Spinal cord (tissue), 10 donors: ENCODE results near the gene KLHL18. TPM values are rescaled to one million over a fixed set of nuclear protein-coding genes. Genes with fewer than 3 reads are reported as not detected.

Experiments
- DNase-seq, 6 donors: peaks; one replicate each; pipeline versions ENCODE4 v3.0.0 to v3.0.0-alpha.2; 2013 to 2015; ENCODE audit warnings: low spot score in 6 of 6, low read depth in 4 of 6
- H3K27ac ChIP-seq: one replicate; pipeline ENCODE4 v1.5.1; 2013; ENCODE audit warnings: low read depth, low read length, control low read depth
- H3K27me3 ChIP-seq: one replicate; pipeline ENCODE4 v1.6.1; 2013; ENCODE audit warnings: low read length; ENCODE audit not compliant: control insufficient read depth, insufficient read depth
- H3K36me3 ChIP-seq: one replicate; pipeline ENCODE4 v1.6.1; 2013; ENCODE audit warnings: low read length; ENCODE audit not compliant: control insufficient read depth, insufficient read depth
- H3K4me1 ChIP-seq: one replicate; pipeline ENCODE4 v1.6.1; 2013; ENCODE audit warnings: low read length; ENCODE audit not compliant: control insufficient read depth, insufficient read depth
- H3K4me3 ChIP-seq: one replicate; pipeline ENCODE4 v1.5.1; 2013; ENCODE audit warnings: low read depth, low read length, control low read depth
- H3K9me3 ChIP-seq: one replicate; pipeline ENCODE4 v1.6.1; 2013; ENCODE audit warnings: low read length; ENCODE audit not compliant: control insufficient read depth, insufficient read depth
- WGBS: methylation state at CpG from one replicate; pipeline ENCODE4 v1.1.5; 2013; ENCODE audit warnings: missing lambda C conversion rate; ENCODE audit not compliant: insufficient coverage; 5-methylcytosine and 5-hydroxymethylcytosine counted together
- polyA plus RNA-seq, 2 donors: library from polyadenylated mRNA; unstranded; fragments of 120-200 nt; gene quantifications; one replicate each; pipeline ENCODE4 v1.2.1, GENCODE V29; 2013; ENCODE audit not compliant: insufficient read length in 2 of 2
- total RNA-seq, 2 donors: library from RNA; depleted of rRNA in 1 of 2; stranded (reverse); fragments of 120-200 nt in 1 of 2; fragments of >200 nt in 1 of 2; gene quantifications; one replicate each; pipeline versions ENCODE4 v1.2.3 to v1.2.4, GENCODE V29; 2013 to 2014
- donor health status: healthy.

The KLHL18 gene
- total and polyA plus RNA-seq, 4 donors, result 17.5 to 29.0 (median 24.9) TPM

DNA sequence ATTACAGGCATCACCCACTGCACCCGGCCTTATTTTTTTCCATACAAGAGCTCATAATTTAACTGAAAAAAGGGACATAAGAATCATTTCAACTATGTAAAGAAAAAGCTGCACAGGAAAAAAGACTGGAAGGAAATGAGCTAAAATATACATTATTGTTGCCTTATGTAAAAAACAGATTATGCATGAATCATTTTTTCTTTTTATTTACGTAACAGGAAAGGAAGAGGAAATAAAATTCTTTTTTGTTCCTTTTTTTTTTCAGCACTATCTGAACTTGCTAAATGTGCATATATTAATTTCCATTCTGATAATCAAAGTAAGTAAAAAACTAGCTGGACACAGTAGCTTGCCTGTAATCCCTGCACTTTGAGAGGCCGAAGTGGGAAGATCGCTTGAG is 12.2 kb upstream of the KLHL18 start:
- no peaks in the 10 kb centered on the region for H3K9me3 ChIP-seq
- H3K36me3 ChIP-seq, result peaks cover 8% of the 10 kb centered on the region
- no peak overlapping the region for H3K4me3 ChIP-seq
- H3K27me3 ChIP-seq, result no peaks in the 10 kb centered on the region
- no peak for DNase-seq
- no peak overlapping the region for H3K27ac ChIP-seq
- WGBS, result 100% methylated on average over 2 of the region's 4 CpGs
- H3K4me1 ChIP-seq, result no peaks in the 10 kb centered on the region

DNA sequence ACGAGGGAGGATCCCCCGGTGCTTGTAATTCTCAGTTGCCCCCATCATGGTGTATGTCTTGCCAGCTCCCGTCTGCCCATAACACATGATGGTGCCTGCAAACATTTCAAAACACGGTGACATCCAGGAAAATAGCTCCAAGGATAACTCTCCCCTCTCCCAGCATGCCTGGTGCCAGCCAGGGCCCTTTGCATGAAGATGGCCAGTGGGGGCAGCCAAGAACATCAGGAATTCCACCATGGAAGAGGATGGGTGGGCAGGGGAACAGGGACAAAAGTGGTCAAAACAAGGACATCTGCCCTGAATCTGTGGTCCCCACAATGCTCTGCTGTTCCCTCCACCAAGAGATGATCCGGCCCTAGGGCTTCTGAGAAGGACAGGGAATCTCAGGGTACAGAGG is 9.2 kb upstream of the KLHL18 start:
- no peak for DNase-seq
- Histone ChIP-seq H3K36me3 (peaks cover 8% of the 10 kb centered on the region), H3K4me1 (no peaks in the 10 kb centered on the region), H3K27ac (no peak overlapping the region), H3K4me3 (no peak overlapping the region), H3K27me3 (no peaks in the 10 kb centered on the region), H3K9me3 (no peaks in the 10 kb centered on the region)
- 87% methylated on average over 4 of the region's 5 CpGs for WGBS

DNA sequence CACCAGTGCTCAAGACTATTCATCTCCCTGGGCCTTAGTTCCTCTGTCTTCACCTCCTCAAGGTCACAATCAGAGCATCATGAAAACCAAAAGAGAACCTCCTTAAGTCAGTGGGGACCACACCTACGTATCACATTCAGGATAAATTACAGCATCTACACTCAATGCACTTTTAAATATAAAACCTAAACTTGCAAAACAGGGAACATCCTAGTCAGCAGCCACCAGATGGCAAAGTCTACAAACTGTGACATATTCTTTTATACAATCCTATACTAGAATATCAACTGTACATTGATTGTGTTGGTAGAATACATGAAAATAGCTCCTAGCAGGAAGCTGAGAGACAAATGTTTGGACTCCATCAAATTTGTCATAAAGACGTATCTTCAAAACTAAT is 8.1 kb upstream of the KLHL18 start:
- H3K27ac ChIP-seq, result no peak overlapping the region
- no peak for DNase-seq
- no peak overlapping the region for H3K4me3 ChIP-seq
- H3K27me3 ChIP-seq, result no peaks in the 10 kb centered on the region
- H3K36me3 ChIP-seq, result peaks cover 8% of the 10 kb centered on the region
- no peaks in the 10 kb centered on the region for H3K4me1 ChIP-seq
- 100% methylated on average over 1 of the region's 2 CpGs for WGBS
- no peaks in the 10 kb centered on the region for H3K9me3 ChIP-seq

DNA sequence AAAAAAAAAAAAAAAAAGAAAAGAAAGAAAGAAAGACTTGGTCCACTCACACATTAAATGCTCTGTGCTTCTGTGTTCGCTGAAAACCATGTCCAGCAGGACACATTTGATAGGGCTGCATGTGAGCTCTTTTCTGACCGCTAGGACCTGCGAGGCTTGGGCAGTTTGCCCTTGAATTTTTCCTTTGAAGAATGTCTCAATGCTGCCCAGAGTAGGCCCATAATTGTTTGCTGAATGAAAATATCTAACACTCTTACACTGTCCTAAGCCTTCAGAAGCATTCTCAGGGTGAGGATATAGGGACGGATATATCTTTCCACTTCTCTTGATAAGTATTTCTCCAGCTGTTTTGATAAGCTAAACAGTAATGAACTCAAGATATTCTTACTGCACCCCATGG is 6.2 kb upstream of the KLHL18 start:
- H3K4me1 ChIP-seq, result peaks cover 8% of the 10 kb centered on the region
- no peak overlapping the region for H3K27ac ChIP-seq
- DNase-seq, result no peak
- no peaks in the 10 kb centered on the region for H3K27me3 ChIP-seq
- 100% methylated on average over 1 of the region's 4 CpGs for WGBS
- H3K36me3 ChIP-seq, result peaks cover 8% of the 10 kb centered on the region
- H3K4me3 ChIP-seq, result no peak overlapping the region
- H3K9me3 ChIP-seq, result no peaks in the 10 kb centered on the region

DNA sequence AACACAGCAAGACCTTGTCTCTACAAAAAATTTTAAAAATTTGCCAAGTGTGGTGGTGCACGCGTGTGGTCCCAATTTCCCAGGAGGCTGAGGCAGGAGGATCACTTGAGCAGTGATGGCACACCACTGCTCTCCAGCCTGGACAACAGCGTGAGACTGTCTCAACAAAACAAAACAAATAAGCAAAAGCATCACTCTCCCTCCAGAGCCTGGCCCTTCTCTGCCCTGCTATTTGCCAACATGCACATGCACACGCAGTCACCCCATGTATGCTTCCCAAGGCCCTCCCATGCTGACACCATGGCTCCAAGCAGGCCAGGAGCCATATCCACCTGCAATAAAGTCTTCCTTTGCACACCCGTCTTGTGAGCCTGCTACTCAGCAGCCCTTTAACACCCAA is 2.2 kb upstream of the KLHL18 start:
- peaks cover 3% of the 10 kb centered on the region for H3K36me3 ChIP-seq
- WGBS, result 96% methylated on average over 5 of the region's 5 CpGs
- no peaks in the 10 kb centered on the region for H3K9me3 ChIP-seq
- no peak for DNase-seq
- peaks cover 38% of the 10 kb centered on the region for H3K4me1 ChIP-seq
- no peak overlapping the region for H3K4me3 ChIP-seq
- H3K27ac ChIP-seq, result no peak overlapping the region
- no peaks in the 10 kb centered on the region for H3K27me3 ChIP-seq

DNA sequence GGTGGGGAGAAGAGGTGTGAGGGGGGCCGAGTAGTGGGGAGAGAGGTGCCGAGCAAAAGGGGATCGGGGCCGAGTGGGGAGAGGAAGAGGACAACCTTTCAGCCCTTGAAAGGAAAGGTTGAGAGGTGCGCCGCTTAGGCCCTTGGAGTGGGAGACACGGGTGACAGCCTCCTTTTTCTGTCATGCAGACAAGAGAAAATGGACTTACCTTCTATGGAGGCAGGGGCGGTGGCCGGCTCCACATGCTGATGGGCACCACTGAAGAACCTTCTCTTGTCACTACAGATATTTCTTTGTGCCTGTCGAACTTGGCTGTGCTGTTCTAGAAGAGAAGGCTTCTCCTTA is 421 bp downstream of the KLHL18 start:
- Histone ChIP-seq H3K9me3 (no peaks in the 10 kb centered on the region), H3K4me3 (peak overlapping the region; percentile 94), H3K36me3 (peaks cover 15% of the 10 kb centered on the region), H3K4me1 (peaks cover 42% of the 10 kb centered on the region), H3K27me3 (no peaks in the 10 kb centered on the region), H3K27ac (peak overlapping the region; percentile 98)
- DNase-seq, result no peak
- 1% methylated on average over 8 of the region's 10 CpGs for WGBS

DNA sequence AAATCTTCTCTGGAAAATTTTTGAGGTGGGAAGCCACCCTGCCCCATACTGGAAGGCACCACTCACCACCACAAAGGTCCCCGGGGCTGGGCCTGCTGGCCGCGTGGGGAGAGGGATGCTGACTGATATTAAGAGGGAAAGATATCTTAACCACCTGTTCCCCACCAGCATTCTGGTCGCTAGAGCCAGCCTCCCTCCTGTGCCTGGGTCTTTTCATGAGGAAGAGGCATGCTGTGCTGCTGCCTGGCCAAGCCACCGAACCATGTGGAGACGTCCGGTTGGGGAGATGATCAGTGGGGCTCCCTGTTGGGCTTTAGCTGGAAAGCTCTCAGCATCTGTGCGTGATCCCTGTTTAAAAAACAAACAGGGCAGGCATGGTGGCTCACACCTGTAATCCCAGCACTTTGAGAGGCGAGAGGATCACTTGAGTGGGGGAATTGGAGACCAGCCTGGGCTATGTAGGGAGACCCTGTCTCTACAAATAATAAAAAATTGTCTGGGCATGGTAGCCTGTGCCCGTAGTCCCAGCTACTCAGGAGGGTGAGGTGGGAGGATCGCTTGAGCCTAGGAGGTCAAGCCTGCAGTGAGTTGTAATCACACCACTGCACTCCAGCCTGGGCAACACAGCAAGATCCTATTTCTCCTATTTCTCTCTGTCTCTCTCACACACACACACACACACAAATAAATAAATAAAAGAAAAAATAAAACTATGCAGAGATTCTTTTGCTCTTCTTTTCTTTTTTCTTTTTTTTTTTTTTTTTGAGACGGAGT is 1.0 kb downstream of the KLHL18 start:
- H3K4me1 ChIP-seq, result peaks cover 42% of the 10 kb centered on the region
- peak in 1 of 6 donors; percentile 24 for DNase-seq
- peaks cover 15% of the 10 kb centered on the region for H3K36me3 ChIP-seq
- peak overlapping the region; percentile 94 for H3K4me3 ChIP-seq
- 11% methylated on average over 4 of the region's 12 CpGs for WGBS
- no peaks in the 10 kb centered on the region for H3K27me3 ChIP-seq
- peak overlapping the region; percentile 98 for H3K27ac ChIP-seq
- no peaks in the 10 kb centered on the region for H3K9me3 ChIP-seq

DNA sequence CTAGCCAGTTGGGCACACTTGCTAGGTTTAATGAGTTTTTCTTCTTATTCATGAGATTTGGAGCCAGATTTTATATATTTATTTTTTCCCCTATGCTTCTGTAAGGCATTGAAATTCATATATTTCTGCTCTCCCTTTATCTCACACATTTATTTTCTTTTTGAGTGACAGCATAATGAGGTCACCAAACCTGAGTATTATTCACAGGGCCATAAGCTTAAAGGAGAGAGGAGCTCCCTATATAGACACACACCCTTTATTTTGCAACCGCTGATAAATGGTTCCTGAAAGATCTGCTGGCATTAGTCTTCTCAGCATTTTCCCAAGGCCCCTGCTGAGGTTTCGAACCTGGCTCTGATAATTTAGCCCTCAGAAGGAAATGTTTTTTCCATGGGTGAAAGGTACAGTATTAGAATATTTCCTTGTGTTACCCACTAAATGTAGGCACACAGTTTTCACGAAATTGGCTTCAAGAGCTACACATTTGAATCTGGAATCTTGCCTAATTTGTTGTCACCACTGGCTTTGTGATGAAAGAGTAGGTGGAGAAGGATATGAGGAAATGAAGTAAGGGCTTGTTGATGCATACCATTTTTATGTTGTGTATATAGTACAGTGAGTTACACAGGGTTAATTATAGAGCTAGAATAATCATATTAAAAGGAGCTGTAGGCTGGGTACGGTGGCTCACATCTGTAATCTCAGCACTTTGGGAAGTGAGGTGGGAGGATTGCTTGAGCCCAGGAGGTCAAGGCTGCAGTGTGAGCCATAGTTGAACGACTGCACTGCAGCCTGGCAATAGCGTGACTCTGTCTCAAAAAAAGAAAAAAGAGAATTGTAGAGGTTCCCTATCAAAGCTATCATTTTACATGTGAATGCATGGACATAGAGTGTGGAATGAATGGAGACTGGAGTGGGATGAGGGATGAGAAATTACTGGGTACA is 6.5 kb downstream of the KLHL18 start:
- Histone ChIP-seq H3K4me1 (peaks cover 14% of the 10 kb centered on the region), H3K27ac (no peak overlapping the region)

DNA sequence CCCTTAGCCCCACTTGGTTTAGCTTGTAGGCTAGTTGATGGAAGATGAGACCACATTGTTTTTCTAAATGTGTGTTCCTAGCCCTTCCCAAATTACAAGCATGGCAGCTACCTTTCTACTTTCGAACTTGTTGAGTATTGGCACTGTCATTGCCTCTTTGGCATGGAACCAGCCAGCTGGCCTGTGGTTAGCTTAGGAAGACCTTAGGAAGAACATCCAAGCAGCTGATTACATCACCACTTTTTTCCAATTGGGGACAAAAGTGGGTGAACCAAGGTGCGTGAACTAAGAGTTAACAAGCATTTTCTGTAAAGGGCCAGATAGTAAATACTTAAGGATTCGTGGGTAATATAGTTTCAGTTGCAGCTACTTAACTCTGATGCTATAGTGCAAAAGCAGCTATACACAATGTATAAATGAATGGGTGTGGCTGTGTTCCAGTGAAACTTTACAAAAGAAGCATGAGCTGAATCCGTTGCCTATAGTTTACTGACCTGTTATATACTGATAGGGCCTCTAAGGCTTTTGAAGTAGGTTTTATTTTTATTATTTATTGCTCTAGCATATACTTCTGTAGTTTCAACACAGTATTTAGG is 8.5 kb downstream of the KLHL18 start:
- H3K4me1 ChIP-seq, result no peaks in the 10 kb centered on the region
- DNase-seq, result peak in 1 of 6 donors; percentile 7
- peaks cover 15% of the 10 kb centered on the region for H3K36me3 ChIP-seq
- H3K27ac ChIP-seq, result no peak overlapping the region
- H3K9me3 ChIP-seq, result no peaks in the 10 kb centered on the region
- no peak overlapping the region for H3K4me3 ChIP-seq
- no CpG with 5 or more reads among the region's 4 CpGs for WGBS
- no peaks in the 10 kb centered on the region for H3K27me3 ChIP-seq

More for the DNA sequence above, 6.5 kb downstream of the KLHL18 start:
- peaks cover 19% of the 10 kb centered on the region for H3K36me3 ChIP-seq
- WGBS, result 55% methylated on average over 4 of the region's 6 CpGs
- H3K27me3 ChIP-seq, result no peaks in the 10 kb centered on the region
- H3K4me3 ChIP-seq, result no peak overlapping the region
- H3K9me3 ChIP-seq, result no peaks in the 10 kb centered on the region
- DNase-seq, result no peak
